Panc1 (cell line): ENCODE results near the gene NFATC4. TPM values are rescaled to one million over a fixed set of nuclear protein-coding genes. Genes with fewer than 3 reads are reported as not detected.

Source experiments
- ATAC-seq: fragments of 200-7000 bp; cut with Tn5 transposase; 2 replicates; pipeline ENCODE4 v1.9.1; 2020; ENCODE audit warnings: mild to moderate bottlenecking, moderate library complexity
- BruUV-seq: library from RNA; stranded (reverse); fragments of 400-500 nt; replicated peaks from 2 replicates; lab custom pipeline; 2021; lab: Mats Ljungman, UMichigan
- CTCF ChIA-PET: fragments of 300-600 bp; sonication (Branson Sonifier 250); formaldehyde crosslinking; loops from one replicate; lab custom pipeline; 2022; ENCODE audit warnings: antibody characterized with exemption; lab: Charles Lee
- POLR2A ChIA-PET: fragments of 300-600 bp; sonication (Branson Sonifier 250); formaldehyde crosslinking; loops from one replicate; lab custom pipeline; 2022; ENCODE audit warnings: antibody characterized with exemption; lab: Charles Lee
- DNase-seq: peaks from one replicate; pipeline ENCODE4 v3.0.0-alpha.2; 2010; ENCODE audit warnings: low read depth, low spot score
- H3K27ac ChIP-seq: 2 replicates; pipeline ENCODE4 v1.5.1; 2011; ENCODE audit warnings: mild to moderate bottlenecking, low read length, inconsistent platforms
- H3K27me3 ChIP-seq: fragments of 200-500 bp; sonication (Bioruptor generic); 2 replicates; pipeline ENCODE4 v1.6.0; 2014; ENCODE audit warnings: low read length, inconsistent platforms; ENCODE audit not compliant: control insufficient read depth, insufficient read depth
- H3K36me3 ChIP-seq: fragments of 200-500 bp; sonication (Bioruptor generic); 2 replicates; pipeline ENCODE4 v1.5.1; 2014; ENCODE audit warnings: inconsistent platforms, mild to moderate bottlenecking, low read length, moderate library complexity; ENCODE audit not compliant: control insufficient read depth, insufficient read depth
- H3K4me1 ChIP-seq: 2 replicates; pipeline ENCODE4 v1.5.1; 2011; ENCODE audit warnings: inconsistent platforms, mild to moderate bottlenecking, low read length, moderate library complexity; ENCODE audit not compliant: control insufficient read depth, insufficient read depth
- H3K4me3 ChIP-seq, 2 experiments: 2 replicates each; pipeline ENCODE4 v1.5.1; 2011 to 2012; ENCODE audit warnings: low read depth in 2 of 2, low read length in 2 of 2, mild to moderate bottlenecking in 2 of 2, inconsistent platforms in 1 of 2, moderate library complexity in 1 of 2
- H3K9me3 ChIP-seq: fragments of 200-500 bp; sonication (Bioruptor generic); 2 replicates; pipeline ENCODE4 v1.5.1; 2014; ENCODE audit warnings: low read depth, mild to moderate bottlenecking, inconsistent platforms, low read length, moderate library complexity; ENCODE audit not compliant: control insufficient read depth, insufficient read depth
- CTCF ChIP-seq: fragments of 450-650 bp; IDR thresholded peaks from 2 replicates; pipeline ENCODE4 v1.5.1; 2017; ENCODE audit warnings: mild to moderate bottlenecking
- POLR2AphosphoS5 ChIP-seq: IDR thresholded peaks from 2 replicates; pipeline ENCODE4 v1.6.1; 2012; ENCODE audit warnings: mild to moderate bottlenecking, low read depth, low read length, moderate library complexity
- REST ChIP-seq, 2 experiments: IDR thresholded peaks; 2 replicates each; pipeline ENCODE4 v1.6.1; 2011 to 2012; ENCODE audit warnings: low read depth in 2 of 2, control low read depth in 1 of 2, low read length in 1 of 2, mild to moderate bottlenecking in 1 of 2, moderate library complexity in 1 of 2; ENCODE audit not compliant: insufficient read depth in 1 of 2
- SIN3A ChIP-seq: IDR thresholded peaks from 2 replicates; pipeline ENCODE4 v1.6.1; 2012; ENCODE audit warnings: low read depth, mild to moderate bottlenecking, low read length, moderate library complexity, borderline replicate concordance; ENCODE audit not compliant: insufficient read depth
- TCF7L2 ChIP-seq: IDR thresholded peaks from 2 replicates; pipeline ENCODE4 v1.6.1; 2011; ENCODE audit warnings: mild to moderate bottlenecking, low read depth, low read length, inconsistent platforms
- in situ Hi-C: cut with HindIII; loops from 2 replicates; pipeline ENCODE4 v1.10.0; 2016; ENCODE audit warnings: low sequenced_read_pairs, low pct_unique_long_range_greater_than_20kb
- intact Hi-C: fragments of 100-400 bp; cut with micrococcal nuclease; formaldehyde crosslinking; loops from one replicate; pipeline ENCODE4 v1.10.0; 2022; ENCODE audit not compliant: unreplicated experiment
- total RNA-seq: library from RNA; stranded (reverse); gene quantifications from one replicate; pipeline ENCODE4 v1.2.1, GENCODE V29; 2021; ENCODE audit not compliant: unreplicated experiment

The NFATC4 gene
- total RNA-seq, 1 experiment from 2014 or later, result 0.36 TPM

GRCh38 chr14:24362241-24362960 is 5.6 kb upstream of the NFATC4 start:
- Histone ChIP-seq H3K4me1 (peaks cover 3% of the 10 kb centered on the region; the same call in 1 of the 2 replicates), H3K27me3 (no peaks in the 10 kb centered on the region), H3K4me3 (no peak overlapping the region), H3K9me3 (no peaks in the 10 kb centered on the region), H3K36me3 (no peaks in the 10 kb centered on the region; the same call in 1 of the 2 replicates), H3K27ac (no peak overlapping the region)
- CTCF ChIA-PET, result no interaction called here
- TF ChIP-seq TCF7L2, result no peak
- no peak for TF ChIP-seq SIN3A
- TF ChIP-seq REST (IDR thresholded peaks at IDR 0.05; ENCODE audit: insufficient read depth in 1 of 2, low read depth in 2 of 2, low read length in 1 of 2), result no peak
- TF ChIP-seq CTCF, result no peak
- TF ChIP-seq POLR2AphosphoS5, result no peak
- intact Hi-C loops (no loop called here), in situ Hi-C loops (no loop called here)
- POLR2A ChIA-PET, result no interaction called here
- ATAC-seq, result no peak
- DNase-seq, result no peak
- no TSS peak for BruUV-seq

GRCh38 chr14:24363401-24363800 is 4.6 kb upstream of the NFATC4 start:
- H3K4me1 ChIP-seq, result peaks cover 6% of the 10 kb centered on the region
- BruUV-seq, result no TSS peak
- H3K4me3 ChIP-seq, result no peak overlapping the region
- DNase-seq (no peak), ATAC-seq (no peak)
- POLR2A ChIA-PET, result no interaction called here
- intact Hi-C loops, result loop anchor here (1.0 kb wide), 1 partner anchor 49 kb away; no protein-coding TSS in a partner anchor
- TF ChIP-seq CTCF (no peak), REST (IDR thresholded peaks at IDR 0.05; ENCODE audit: insufficient read depth in 1 of 2, low read depth in 2 of 2, low read length in 1 of 2) (no peak), POLR2AphosphoS5 (no peak), TCF7L2 (no peak)
- CTCF ChIA-PET, result interaction anchor here (0.7 kb wide), 1 partner anchor 78 kb away, joined by 7 read pairs; no protein-coding TSS in a partner anchor
- no peaks in the 10 kb centered on the region for H3K27me3 ChIP-seq
- H3K27ac ChIP-seq, result no peak overlapping the region
- H3K9me3 ChIP-seq, result no peaks in the 10 kb centered on the region
- in situ Hi-C loops, result no loop called here
- H3K36me3 ChIP-seq, result no peaks in the 10 kb centered on the region; the same call in 1 of the 2 replicates
